Posterior vena cava (tissue), 2 donors: ENCODE data around the gene EXOSC1. TPM values are rescaled to one million over a fixed set of nuclear protein-coding genes. Genes with fewer than 3 reads are reported as not detected.
"Not testable (repeated sequence)": the region's sequence is repeated elsewhere in the genome, so short reads cannot be mapped to it uniquely, and the experiment has no call there.

ENCODE experiments used
- DNase-seq: peaks from one replicate; pipeline ENCODE4 v3.0.0-alpha.2; 2020; ENCODE audit warnings: low spot score
- intact Hi-C, 2 donors: fragments of 100-400 bp; cut with DNase I; formaldehyde crosslinking; loops; one replicate each; pipeline versions ENCODE4 v1.14.1 to v1.14.2; 2022 to 2023
- long read RNA-seq, 2 donors: library from polyadenylated mRNA; unstranded; transcript quantifications; one replicate each; pipeline ENCODE4 v2.0.0, GENCODE V29; 2020 to 2021
- total RNA-seq, 2 donors: library from RNA; stranded (reverse); fragmentation: NEBNext Ultra II Directional; extraction: Animal tissue kit (Norgen Biotek cat#: 25700); gene quantifications; one replicate each; pipeline ENCODE4 v1.2.1, GENCODE V29; 2021
- donor health status: DM: yes; HTN: yes; CAD: no.
- donor health status: DM: yes; HTN: yes; CAD: no.

The EXOSC1 gene, protein sequence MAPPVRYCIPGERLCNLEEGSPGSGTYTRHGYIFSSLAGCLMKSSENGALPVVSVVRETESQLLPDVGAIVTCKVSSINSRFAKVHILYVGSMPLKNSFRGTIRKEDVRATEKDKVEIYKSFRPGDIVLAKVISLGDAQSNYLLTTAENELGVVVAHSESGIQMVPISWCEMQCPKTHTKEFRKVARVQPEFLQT
- total RNA-seq = 10 to 100 TPM; 22.3 to 28.6 TPM
- long read RNA-seq, donor 1, partial matches to known transcripts = 1 of 5 reads
- long read RNA-seq, donor 1, other reads (novel, unspliced or antisense) = 1 of 5 reads
- long read RNA-seq, donor 2, transcript EXOSC1-204 (8 exons, 923 nt) = major isoform, 12 of 21 reads
- long read RNA-seq, donor 2, partial matches to known transcripts = 2 of 21 reads
- long read RNA-seq, donor 2, other reads (novel, unspliced or antisense) = 3 of 21 reads

- intact Hi-C loops = no loop called here
- peak; percentile 96 for DNase-seq
Measured at GRCh38 chr10:97445722-97446639, at the start of gene EXOSC1, which contains the start of gene ZDHHC16. Gene EXOSC1 (minus strand): TSS chr10:97446006. CDS start chr10:97445985, 21 bp downstream. Gene ZDHHC16 (plus strand): TSS chr10:97446175. CDS start chr10:97451676, 5,501 bp downstream.

DNA sequence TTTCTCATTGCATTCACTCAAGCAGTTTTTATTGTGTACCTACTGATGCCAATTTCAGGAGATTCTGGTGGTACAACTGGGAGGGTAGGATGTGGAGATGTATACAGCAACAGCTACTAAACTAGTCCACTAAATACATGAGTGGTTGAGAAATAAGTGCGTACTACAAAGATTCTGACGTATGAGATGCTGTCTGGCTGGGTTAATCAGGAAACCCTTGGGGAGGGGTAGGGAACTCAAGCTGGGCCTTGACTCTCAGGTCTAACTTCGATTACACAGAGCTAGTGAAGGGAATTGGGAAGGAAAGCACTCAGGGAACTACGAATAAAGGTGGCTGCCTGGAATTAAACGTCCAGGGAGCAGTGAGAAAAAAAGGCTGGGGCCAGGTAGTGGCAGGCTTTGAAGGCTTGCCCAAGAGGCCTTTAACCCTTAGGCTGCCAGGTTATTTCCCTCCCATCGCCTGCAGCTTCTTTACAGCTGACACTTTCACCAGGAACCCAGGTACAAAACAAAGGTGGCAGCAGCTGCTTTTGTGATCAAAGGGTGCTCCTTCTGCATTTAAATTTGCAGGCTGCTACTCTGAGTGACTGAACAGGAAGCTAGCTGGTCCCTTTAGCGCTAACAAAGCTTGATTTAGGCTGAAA is 49.2 kb upstream of the EXOSC1 start:
- DNase-seq = no peak
- intact Hi-C loops = no loop called here

- intact Hi-C loops = no loop called here
- DNase-seq = no peak
Measured at GRCh38 chr10:97494151-97494550, 48.3 kb upstream of the EXOSC1 start.

- intact Hi-C loops = no loop called here
- DNase-seq = no peak
Measured at GRCh38 chr10:97490592-97490991, 44.8 kb upstream of the EXOSC1 start.

DNA sequence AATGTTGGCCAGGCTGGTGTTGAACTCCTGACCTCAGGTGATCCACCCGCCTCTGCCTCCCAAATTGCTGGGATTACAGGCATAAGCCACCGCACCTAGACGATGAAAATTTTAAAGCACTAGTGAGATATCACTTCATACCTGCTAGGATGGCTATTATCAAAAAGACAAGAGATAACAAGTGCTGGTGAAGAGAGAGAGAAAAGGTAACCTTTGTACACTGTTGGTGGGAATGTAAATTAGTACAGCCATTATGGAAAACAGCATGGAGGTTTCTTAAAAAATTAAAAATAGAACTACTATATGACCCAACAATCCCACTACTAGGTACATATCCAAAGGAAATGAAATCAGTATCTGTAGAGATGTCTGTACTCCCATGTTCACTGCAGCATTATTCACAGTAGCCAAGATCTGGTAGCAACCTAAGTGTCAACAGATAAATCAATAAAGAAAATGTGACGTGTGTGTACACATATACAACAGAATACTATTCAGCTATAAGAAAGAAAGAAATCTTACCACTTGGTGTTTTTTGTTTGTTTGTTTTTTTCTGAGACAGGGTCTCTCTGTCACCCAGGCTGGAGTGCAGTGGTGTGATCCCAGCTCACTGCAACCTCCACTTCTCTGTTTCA is 40.0 kb upstream of the EXOSC1 start:
- intact Hi-C loops = no loop called here

GRCh38 chr10:97483921-97484320 is 38.1 kb upstream of the EXOSC1 start:
- no peak for DNase-seq
- intact Hi-C loops = no loop called here

More for the DNA sequence above, 40.0 kb upstream of the EXOSC1 start:
- DNase-seq = no peak

GRCh38 chr10:97483506-97483905 is 37.7 kb upstream of the EXOSC1 start:
- intact Hi-C loops = no loop called here
- DNase-seq = no peak

DNA sequence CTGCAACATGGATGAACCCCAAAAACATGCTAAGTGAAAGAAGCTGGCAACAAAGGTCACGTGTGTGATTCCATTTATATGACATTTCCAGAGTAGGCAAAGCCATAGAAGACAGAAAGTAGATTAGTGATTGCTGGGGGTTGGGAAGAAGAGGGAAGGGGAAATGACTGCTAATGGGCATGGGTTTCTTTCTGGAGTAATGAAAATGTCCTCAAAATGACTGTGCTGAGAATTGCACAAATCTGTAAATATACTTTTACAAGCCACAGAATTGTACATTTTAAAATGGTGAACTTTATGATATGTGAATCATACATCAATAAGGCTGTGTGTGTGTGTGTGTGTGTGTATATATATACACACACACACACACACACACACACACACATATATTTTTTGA is 36.6 kb upstream of the EXOSC1 start:
- intact Hi-C loops = no loop called here
- no peak for DNase-seq

- intact Hi-C loops = no loop called here
Measured at GRCh38 chr10:97481071-97481470, 35.3 kb upstream of the EXOSC1 start.

DNA sequence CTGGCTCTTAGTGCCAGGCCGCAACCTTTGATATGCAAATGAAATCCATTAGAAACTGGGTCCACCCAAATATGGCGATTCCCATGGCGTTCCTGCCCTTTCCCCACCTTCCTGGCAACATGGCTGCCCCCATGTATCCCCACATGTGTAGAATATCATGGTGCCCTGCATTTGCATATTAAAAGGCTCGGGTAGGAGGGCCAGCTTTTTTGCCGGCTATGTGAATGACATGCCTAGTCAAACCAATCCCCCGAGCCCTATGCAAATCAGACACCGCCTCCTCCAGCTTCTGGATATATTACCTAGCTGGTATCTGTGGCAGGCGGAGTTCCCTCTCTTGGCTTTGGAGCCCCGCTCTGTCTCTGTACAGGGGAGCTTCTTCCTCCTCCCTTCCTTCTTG is 34.1 kb upstream of the EXOSC1 start:
- no peak for DNase-seq
- intact Hi-C loops = no loop called here

More at GRCh38 chr10:97481071-97481470, 35.3 kb upstream of the EXOSC1 start:
- DNase-seq = no peak

DNA sequence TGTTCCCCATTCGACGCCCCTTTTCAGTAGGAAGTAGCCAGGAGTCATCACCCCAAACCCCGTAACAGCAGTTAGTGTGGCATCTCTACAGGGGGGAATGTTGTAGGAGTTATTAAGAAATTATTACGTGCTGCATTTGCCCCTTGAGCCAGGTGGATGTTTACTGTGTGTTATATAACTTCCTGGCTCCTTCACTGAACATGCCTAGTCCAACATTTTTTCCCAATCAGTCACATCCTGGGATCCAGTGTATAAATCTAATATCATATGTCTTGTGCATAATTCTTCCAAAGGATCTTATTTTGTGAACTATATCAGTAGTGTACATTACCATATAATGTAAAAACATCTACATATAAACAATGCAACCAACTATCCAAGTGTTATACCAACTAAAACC is 33.6 kb upstream of the EXOSC1 start:
- intact Hi-C loops, DNase-seq: not testable (repeated sequence)

- no peak for DNase-seq
- intact Hi-C loops = no loop called here
Measured at GRCh38 chr10:97475936-97476594, 30.3 kb upstream of the EXOSC1 start.

- intact Hi-C loops = no loop called here
- no peak for DNase-seq
Measured at GRCh38 chr10:97474918-97475317, 29.1 kb upstream of the EXOSC1 start.

DNA sequence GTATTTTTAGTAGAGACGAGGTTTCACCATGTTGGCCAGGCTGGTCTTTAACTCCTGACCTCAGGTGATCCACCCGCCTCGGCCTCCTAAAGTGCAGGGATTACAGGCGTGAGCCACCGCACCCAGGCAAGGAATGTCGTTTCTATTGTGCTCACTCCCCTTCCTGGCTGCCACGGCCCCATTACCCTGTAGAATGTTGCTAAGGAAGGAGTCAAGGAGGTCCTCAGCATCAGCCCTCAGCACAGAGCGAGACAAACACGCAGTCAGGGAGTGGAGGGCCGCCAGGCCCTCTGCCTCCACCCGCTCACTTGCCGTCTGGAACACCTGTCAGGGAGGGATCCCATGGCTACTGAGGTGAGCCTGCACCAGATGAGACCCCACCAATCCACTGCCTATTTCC is 23.0 kb upstream of the EXOSC1 start:
- intact Hi-C loops = loop anchor here (10.0 kb wide), 2 partner anchors 76 to 86 kb away; no protein-coding TSS in a partner anchor
- DNase-seq = not testable (repeated sequence)

- intact Hi-C loops = loop anchor here (10.0 kb wide), 2 partner anchors 77 to 87 kb away; no protein-coding TSS in a partner anchor
- DNase-seq = no peak
Measured at GRCh38 chr10:97468162-97468561, 22.4 kb upstream of the EXOSC1 start.

DNA sequence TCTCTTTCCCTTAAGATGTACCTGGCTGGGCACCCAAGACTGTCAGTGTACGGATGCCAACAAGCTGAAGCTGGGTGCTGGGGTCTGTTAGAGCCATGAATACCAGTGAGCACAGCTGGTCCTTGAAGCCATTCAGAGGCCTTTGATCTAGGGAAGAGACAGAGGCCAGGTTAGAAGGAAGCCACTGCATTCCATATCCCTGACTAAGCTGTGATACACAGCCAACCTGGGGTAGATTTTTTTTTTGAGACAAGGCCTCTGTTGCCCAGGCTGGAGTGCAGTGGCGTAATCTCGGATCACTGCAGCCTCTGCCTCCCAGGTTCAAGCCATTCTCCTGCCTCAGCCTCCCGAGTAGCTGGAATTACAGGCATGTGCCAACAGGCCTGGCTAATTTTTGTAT is 20.9 kb upstream of the EXOSC1 start:
- DNase-seq = no peak
- intact Hi-C loops = loop anchor here (10.0 kb wide), 2 partner anchors 78 to 88 kb away; no protein-coding TSS in a partner anchor

DNA sequence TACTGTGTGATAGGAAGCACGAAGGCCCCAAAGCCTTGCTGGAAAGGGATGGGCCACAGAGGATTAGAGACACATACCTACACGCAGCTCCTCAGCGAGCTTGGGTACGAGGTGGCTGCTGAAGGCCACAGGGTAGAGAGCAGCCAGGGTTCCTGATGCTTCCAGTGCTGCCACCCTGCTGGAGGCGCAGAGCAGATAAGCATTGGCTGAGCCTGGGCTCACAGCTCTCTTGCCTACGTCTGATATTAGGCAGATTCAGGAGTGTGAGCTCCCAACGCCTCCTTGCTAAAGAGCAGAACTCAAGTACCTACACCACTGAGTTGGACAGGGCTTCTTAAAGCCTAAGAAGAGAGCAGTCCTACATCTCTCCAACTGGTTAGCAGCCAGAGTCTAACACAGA is 20.2 kb upstream of the EXOSC1 start:
- DNase-seq = no peak

GRCh38 chr10:97464226-97464625 is 18.4 kb upstream of the EXOSC1 start:
- intact Hi-C loops = loop anchor here (10.0 kb wide), 2 partner anchors 81 to 91 kb away; no protein-coding TSS in a partner anchor
- no peak for DNase-seq

More for the DNA sequence above, 20.2 kb upstream of the EXOSC1 start:
- intact Hi-C loops = loop anchor here (10.0 kb wide), 2 partner anchors 79 to 89 kb away; no protein-coding TSS in a partner anchor
